K562 (cell line): Measurements from ENCODE around the gene PUDP. TPM values are rescaled to one million over a fixed set of nuclear protein-coding genes. Genes with fewer than 3 reads are reported as not detected.

Source experiments
- ATAC-seq: fragments of 200-7000 bp; cut with Tn5 transposase; 3 replicates; pipeline ENCODE4 v1.9.1; 2020; ENCODE audit warnings: moderate library complexity
- BruUV-seq: library from RNA; stranded (reverse); fragments of 400-500 nt; replicated peaks from 2 replicates; lab custom pipeline; 2021; lab: Mats Ljungman, UMichigan
- CTCF ChIA-PET: fragments of 300-600 bp; formaldehyde crosslinking; extraction: SDS; loops from one replicate; lab custom pipeline; 2021; ENCODE audit warnings: low intra/inter-chr PET ratio; lab: Yijun Ruan, JAX
- POLR2A ChIA-PET: fragments of 300-600, 350-650 bp; sonication (Branson Sonifier 250); formaldehyde crosslinking; extraction: SDS; loops from one replicate; lab custom pipeline; 2021; ENCODE audit warnings: antibody characterized with exemption, inconsistent platforms; lab: Yijun Ruan, JAX
- DNase-seq, 4 experiments: peaks; one replicate each; pipeline versions ENCODE4 v3.0.0 to v3.0.0-alpha.2; 2011 to 2018; ENCODE audit warnings: low spot score in 3 of 4, mixed read lengths in 3 of 4; ENCODE audit errors: extremely low read depth in 1 of 4
- FAIRE-seq: peaks from 2 replicates; lab custom pipeline; 2011; peaks lifted over from hg19 to GRCh38; lab: Jason Lieb, UNC
- H2AFZ ChIP-seq: 2 replicates; pipeline ENCODE4 v1.6.0; 2011; ENCODE audit warnings: low read depth, low read length, control low read depth, inconsistent platforms
- H3K27ac ChIP-seq: fragments of 200-600 bp; 3 replicates; pipeline ENCODE4 v1.8.0; 2011; ENCODE audit warnings: low read depth, mild to moderate bottlenecking, control low read depth, inconsistent platforms, low read length, moderate library complexity, mixed read lengths; ENCODE audit errors: extremely low read depth
- H3K27me3 ChIP-seq, 2 experiments: fragments of 300-600 bp in 1 of 2; 2 replicates in 1 of 2; 3 replicates in 1 of 2; pipeline versions ENCODE4 v1.6.0 to v1.8.0; 2011; ENCODE audit warnings: inconsistent platforms in 2 of 2, low read length in 2 of 2, mild to moderate bottlenecking in 1 of 2, mixed read lengths in 1 of 2, moderate library complexity in 1 of 2; ENCODE audit not compliant: control insufficient read depth in 2 of 2, insufficient read depth in 2 of 2
- H3K36me3 ChIP-seq: fragments of 300-600 bp; 3 replicates; pipeline ENCODE4 v1.8.0; 2011; ENCODE audit warnings: mild to moderate bottlenecking, low read length, inconsistent platforms; ENCODE audit not compliant: control insufficient read depth, insufficient read depth
- H3K4me1 ChIP-seq, 2 experiments: fragments of 200-600 bp in 1 of 2; replicated peaks in 1 of 2; 2 replicates in 1 of 2; 3 replicates in 1 of 2; pipeline versions ENCODE4 v1.5.1 to v1.8.0; 2011; ENCODE audit warnings: inconsistent platforms in 2 of 2, low read length in 2 of 2, mild to moderate bottlenecking in 1 of 2, mixed read lengths in 1 of 2, moderate library complexity in 1 of 2; ENCODE audit not compliant: control insufficient read depth in 2 of 2, insufficient read depth in 2 of 2
- H3K4me2 ChIP-seq: 2 replicates; pipeline ENCODE4 v1.6.1; 2011; ENCODE audit warnings: low read length, control low read depth, inconsistent platforms, mixed read lengths; ENCODE audit not compliant: insufficient read depth
- H3K4me3 ChIP-seq: fragments of 200-600 bp; sonication (generic), shearing (Covaris generic); 2 replicates; pipeline ENCODE4 v1.5.1; 2016; ENCODE audit warnings: control low read depth, inconsistent platforms
- H3K79me2 ChIP-seq: fragments of 200-600 bp; 3 replicates; pipeline ENCODE4 v1.8.0; 2011; ENCODE audit warnings: low read length, inconsistent platforms; ENCODE audit not compliant: control insufficient read depth, insufficient read depth
- H3K9ac ChIP-seq, 2 experiments: 2 replicates each; pipeline versions ENCODE4 v1.6.0 to v1.6.1; 2011; ENCODE audit warnings: low read depth in 2 of 2, low read length in 2 of 2, control low read depth in 1 of 2, inconsistent platforms in 1 of 2, mild to moderate bottlenecking in 1 of 2, mixed read lengths in 1 of 2; ENCODE audit not compliant: insufficient read depth in 1 of 2
- H3K9me1 ChIP-seq: one replicate; pipeline ENCODE4 v1.6.0; 2011; ENCODE audit warnings: inconsistent platforms, mild to moderate bottlenecking, low read length, moderate library complexity; ENCODE audit not compliant: control insufficient read depth, insufficient read depth
- H3K9me3 ChIP-seq: replicated peaks from 2 replicates; pipeline ENCODE4 v1.5.1; 2011; ENCODE audit warnings: low read depth, low read length, inconsistent platforms; ENCODE audit not compliant: control insufficient read depth, insufficient read depth
- H4K20me1 ChIP-seq: replicated peaks from 2 replicates; pipeline ENCODE4 v1.6.1; 2011; ENCODE audit warnings: low read length, inconsistent platforms, mixed read lengths; ENCODE audit not compliant: control insufficient read depth, insufficient read depth
- CREB1 ChIP-seq, 2 experiments: sonication (generic) in 1 of 2; formaldehyde crosslinking in 1 of 2; IDR thresholded peaks; 2 replicates each; pipeline versions ENCODE4 v1.6.1 to v1.8.0; 2012 to 2022; ENCODE audit warnings: inconsistent platforms in 1 of 2, mild to moderate bottlenecking in 1 of 2, missing genetic modification reagents in 1 of 2, moderate library complexity in 1 of 2
- FUS ChIP-seq: fragments of 200-400 bp; formaldehyde crosslinking; optimal IDR thresholded peaks from 2 replicates; pipeline ENCODE3; 2017; ENCODE audit warnings: low read depth, low read length
- GTF2A2 ChIP-seq: IDR thresholded peaks from 2 replicates; pipeline ENCODE4 v1.6.1; 2016; ENCODE audit warnings: mild to moderate bottlenecking, missing genetic modification characterization, missing compliant biosample characterization
- HEY1 ChIP-seq: fragments of 250-450 bp; sonication (Bioruptor Pico); IDR thresholded peaks from 2 replicates; pipeline ENCODE4 v1.5.0; 2020; ENCODE audit warnings: mild to moderate bottlenecking, moderate library complexity, borderline replicate concordance
- HMG20B ChIP-seq: fragments of 250-450 bp; sonication (Bioruptor Pico); IDR thresholded peaks from 2 replicates; pipeline ENCODE4 v1.5.0; 2021; ENCODE audit warnings: mild to moderate bottlenecking
- RAD21 ChIP-seq, 2 experiments: fragments of 250-450 bp in 1 of 2; fragments of 450-650 bp in 1 of 2; sonication (Bioruptor Pico) in 1 of 2; formaldehyde crosslinking in 1 of 2; IDR thresholded peaks in 1 of 2; conservative IDR thresholded peaks in 1 of 2; 2 replicates each; pipeline versions ENCODE4 v1.4.0 to v1.8.0; 2020 to 2022; ENCODE audit warnings: mild to moderate bottlenecking in 2 of 2, moderate library complexity in 1 of 2
- RBM34 ChIP-seq: fragments of 200-400 bp; formaldehyde crosslinking; IDR thresholded peaks from 2 replicates; pipeline ENCODE4 v1.6.1; 2018; ENCODE audit warnings: low read length, borderline replicate concordance; ENCODE audit not compliant: insufficient read depth
- SNRNP70 ChIP-seq: fragments of 200-400 bp; formaldehyde crosslinking; optimal IDR thresholded peaks from 2 replicates; pipeline ENCODE3; 2017; ENCODE audit warnings: low read depth, low read length
- SOX6 ChIP-seq: fragments of 450-650 bp; IDR thresholded peaks from 2 replicates; pipeline ENCODE4 v1.6.1; 2014; ENCODE audit warnings: mild to moderate bottlenecking
- WGBS: fragments of 100-300 bp; shearing (Covaris generic); methylation state at CpG from one replicate; pipeline ENCODE4 v1.1.6; 2016; ENCODE audit warnings: low coverage, mixed read lengths; ENCODE audit not compliant: insufficient coverage; ENCODE audit errors: missing lambda C conversion rate; 5-methylcytosine and 5-hydroxymethylcytosine counted together
- in situ Hi-C: fragments of 300-500 bp; cut with MboI; formaldehyde crosslinking; loops from 4 replicates; pipeline ENCODE4 v1.15.0; 2018; ENCODE audit warnings: inconsistent platforms, mixed read lengths
- intact Hi-C: fragments of 100-400 bp; cut with micrococcal nuclease; formaldehyde crosslinking; loops from 2 replicates; pipeline ENCODE4 v1.14.2; 2022
- polyA plus RNA-seq, 8 experiments: library from polyadenylated mRNA; depleted of rRNA in 4 of 8; stranded (reverse) in 5 of 8; unstranded in 3 of 8; fragments of >200 nt; fragmentation: Nextera tagmentation in 2 of 8; fragmentation: Illumina TruSeq in 1 of 8; extraction: Ambion mirVana in 2 of 8; extraction: Trizol in 1 of 8; gene quantifications; 2 replicates each; pipeline versions ENCODE4 v1.2.1 to v1.2.3, GENCODE V29; 2011 to 2014; ENCODE audit warnings: inconsistent platforms in 1 of 8, missing spikeins in 1 of 8
- total RNA-seq, 7 experiments: library from RNA; depleted of rRNA in 6 of 7; stranded (reverse); fragments of >200 nt in 6 of 7; fragmentation: Illumina TruSeq in 2 of 7; extraction: Trizol in 2 of 7; gene quantifications; 2 replicates each; pipeline versions ENCODE4 v1.2.1 to v1.2.3, GENCODE V29; 2011 to 2021; ENCODE audit warnings: low replicate concordance in 1 of 7

PUDP gene
- total and polyA plus RNA-seq, 9 of the 15 experiments (the other 6 are each of a cell fraction or from before 2014, with no cell fraction given), result 13.6 to 63.0 (median 29.2) TPM

- H4K20me1 ChIP-seq, result no peaks in the 10 kb centered on the region
- H3K4me3 ChIP-seq, result no peak overlapping the region
- ChIA-PET CTCF (no interaction called here), POLR2A (no interaction called here)
- H3K27ac ChIP-seq, result no peak overlapping the region
- H3K27me3 ChIP-seq, result no peaks in the 10 kb centered on the region
- FAIRE-seq (no peak), ATAC-seq (no peak)
- H3K9ac ChIP-seq, result no peak overlapping the region
- H3K4me1 ChIP-seq, result no peaks in the 10 kb centered on the region; a peak in 1 of 5 replicates
- peaks cover 6% of the 10 kb centered on the region; the same call in 1 of the 3 replicates for H3K36me3 ChIP-seq
- intact Hi-C loops, result no loop called here
- TF ChIP-seq CREB1 (IDR thresholded peaks at IDR 0.05), result no peak
- TF ChIP-seq CREB1 (CRISPR knock-in tag; IDR thresholded peaks at IDR 0.05), result no peak
- no peak for TF ChIP-seq HEY1 (CRISPR knock-in tag)
- TF ChIP-seq, all 486 proteins: peak for 0
- BruUV-seq, result no TSS peak
- DNase-seq, result no peak
- no peaks in the 10 kb centered on the region for H3K9me1 ChIP-seq
- H2AFZ ChIP-seq, result no peak overlapping the region
- no CpG with 5 or more reads among the region's 1 CpG for WGBS
- H3K4me2 ChIP-seq, result no peak overlapping the region
- in situ Hi-C loops, result no loop called here
- no peaks in the 10 kb centered on the region for H3K9me3 ChIP-seq
- no peaks in the 10 kb centered on the region; the same call in 2 of the 3 replicates for H3K79me2 ChIP-seq
These were observed 64.9 kb downstream of the PUDP start for GRCh38 chrX:7083021-7083420.

- no peaks in the 10 kb centered on the region for H3K9me1 ChIP-seq
- H4K20me1 ChIP-seq, result no peaks in the 10 kb centered on the region
- no peak overlapping the region for H3K4me2 ChIP-seq
- no peaks in the 10 kb centered on the region for H3K27me3 ChIP-seq
- H3K79me2 ChIP-seq, result no peaks in the 10 kb centered on the region; the same call in 2 of the 3 replicates
- H3K9ac ChIP-seq, result no peak overlapping the region
- ChIA-PET POLR2A (no interaction called here), CTCF (no interaction called here)
- ATAC-seq, result no peak
- H3K4me1 ChIP-seq, result no peaks in the 10 kb centered on the region; a peak in 1 of 5 replicates
- H3K4me3 ChIP-seq, result no peak overlapping the region
- WGBS, result 100% methylated on average over 1 of the region's 5 CpGs
- no peak for DNase-seq
- H3K27ac ChIP-seq, result no peak overlapping the region
- intact Hi-C loops, result no loop called here
- BruUV-seq, result no TSS peak
- H3K9me3 ChIP-seq, result no peaks in the 10 kb centered on the region
- in situ Hi-C loops, result no loop called here
- TF ChIP-seq GTF2A2 (tag), result no peak
- no peak for TF ChIP-seq SNRNP70
- TF ChIP-seq RAD21 (CRISPR knock-in tag; conservative IDR thresholded peaks at IDR 0.05 in 1 of 2, IDR thresholded peaks at IDR 0.05 in 1 of 2), result no peak
- TF ChIP-seq FUS, result no peak
- TF ChIP-seq RBM34, result no peak
- TF ChIP-seq HMG20B, result no peak
- no peak for TF ChIP-seq SOX6
- H3K36me3 ChIP-seq, result peaks cover 6% of the 10 kb centered on the region; the same call in 1 of the 3 replicates
- FAIRE-seq, result no peak
- no peak overlapping the region for H2AFZ ChIP-seq
These were observed 65.4 kb downstream of the PUDP start for GRCh38 chrX:7082556-7082955.
